GM23338 (cell line): Measurements from ENCODE around the gene OR5C1. TPM values are rescaled to one million over a fixed set of nuclear protein-coding genes. Genes with fewer than 3 reads are reported as not detected.

Experiments
- ATAC-seq: fragments of 200-7000 bp; cut with Tn5 transposase; 3 replicates; pipeline ENCODE4 v1.9.1; 2020
- DNase-seq: peaks from one replicate; pipeline ENCODE4 v3.0.0-alpha.2; 2015; ENCODE audit warnings: low spot score
- H2AFZ ChIP-seq: fragments of 200-600 bp; sonication (generic); 2 replicates; pipeline ENCODE4 v1.8.0; 2016; ENCODE audit warnings: antibody characterized with exemption, mild to moderate bottlenecking, moderate library complexity
- H3F3A ChIP-seq: fragments of 200-600 bp; sonication (generic); replicated peaks from 2 replicates; pipeline ENCODE4 v1.8.0; 2017; ENCODE audit warnings: antibody characterized with exemption, mixed run types, low read depth
- H3K27ac ChIP-seq: fragments of 200-600 bp; sonication (generic); 2 replicates; pipeline ENCODE4 v1.6.1; 2016; ENCODE audit warnings: low read depth
- H3K27me3 ChIP-seq: fragments of 200-600 bp; sonication (generic); 2 replicates; pipeline ENCODE4 v1.8.0; 2016; ENCODE audit warnings: mild to moderate bottlenecking, mixed run types, moderate library complexity; ENCODE audit not compliant: insufficient read depth
- H3K36me3 ChIP-seq: fragments of 200-600 bp; sonication (generic); 2 replicates; pipeline ENCODE4 v1.8.0; 2016; ENCODE audit warnings: mild to moderate bottlenecking; ENCODE audit not compliant: insufficient read depth
- H3K4me1 ChIP-seq: fragments of 200-600 bp; sonication (generic); 2 replicates; pipeline ENCODE4 v1.8.0; 2016; ENCODE audit warnings: mild to moderate bottlenecking, moderate library complexity; ENCODE audit not compliant: insufficient read depth
- H3K4me2 ChIP-seq: fragments of 200-600 bp; sonication (generic); 2 replicates; pipeline ENCODE4 v1.7.1; 2017; ENCODE audit warnings: mixed run types
- H3K4me3 ChIP-seq: fragments of 200-600 bp; sonication (generic); 2 replicates; pipeline ENCODE4 v1.6.1; 2016; ENCODE audit warnings: mixed run types
- H3K79me2 ChIP-seq: fragments of 200-600 bp; sonication (generic); replicated peaks from 2 replicates; pipeline ENCODE4 v1.8.0; 2017; ENCODE audit warnings: mild to moderate bottlenecking; ENCODE audit not compliant: insufficient read depth
- H3K9me2 ChIP-seq: fragments of 200-600 bp; sonication (generic); 2 replicates; pipeline ENCODE4 v1.8.0; 2017; ENCODE audit not compliant: insufficient read depth
- H4K20me1 ChIP-seq: fragments of 200-600 bp; sonication (generic); replicated peaks from 2 replicates; pipeline ENCODE4 v1.8.0; 2017; ENCODE audit warnings: mild to moderate bottlenecking; ENCODE audit not compliant: insufficient read depth
- H3K27ac Mint-ChIP-seq: 2 replicates; pipeline ENCODE4 v1.8.0; 2020; ENCODE audit warnings: inconsistent platforms, mild to moderate bottlenecking, moderate library complexity, mixed read lengths
- H3K27me3 Mint-ChIP-seq: 3 replicates; pipeline ENCODE4 v1.8.0; 2022; ENCODE audit warnings: low read depth, mild to moderate bottlenecking, moderate library complexity, mixed read lengths, inconsistent platforms; ENCODE audit not compliant: insufficient read depth, poor library complexity
- H3K36me3 Mint-ChIP-seq: 3 replicates; pipeline ENCODE4 v1.8.0; 2021; ENCODE audit warnings: low read depth, mild to moderate bottlenecking, inconsistent platforms, moderate library complexity, mixed read lengths
- H3K4me1 Mint-ChIP-seq: 3 replicates; pipeline ENCODE4 v1.8.0; 2020; ENCODE audit warnings: mild to moderate bottlenecking, inconsistent platforms, mixed read lengths
- H3K4me3 Mint-ChIP-seq: 3 replicates; pipeline ENCODE4 v1.8.0; 2021; ENCODE audit warnings: moderate library complexity, mild to moderate bottlenecking, inconsistent platforms, mixed read lengths
- H3K9me3 Mint-ChIP-seq: 3 replicates; pipeline ENCODE4 v1.8.0; 2020; ENCODE audit warnings: moderate library complexity, mild to moderate bottlenecking, inconsistent platforms, mixed read lengths
- CREB1 ChIP-seq: fragments of 250-450 bp; sonication (Bioruptor Pico); IDR thresholded peaks from 2 replicates; pipeline ENCODE4 v1.5.0; 2020; ENCODE audit warnings: low read depth, mild to moderate bottlenecking, moderate library complexity
- CTCF ChIP-seq, 2 experiments: fragments of 200-600 bp in 1 of 2; sonication (generic) in 1 of 2; conservative IDR thresholded peaks; 2 replicates each; pipeline versions ENCODE4 v1.5.1 to v1.6.1; 2016 to 2017; ENCODE audit warnings: antibody characterized with exemption in 2 of 2, low read depth in 2 of 2, mild to moderate bottlenecking in 2 of 2, moderate library complexity in 1 of 2
- ETS1 ChIP-seq: IDR thresholded peaks from 2 replicates; pipeline ENCODE4 v1.6.1; 2016; ENCODE audit warnings: antibody characterized with exemption
- EZH2 ChIP-seq: fragments of 200-600 bp; sonication (generic); IDR thresholded peaks from one replicate; pipeline ENCODE4 v1.8.0; 2017; ENCODE audit warnings: antibody characterized with exemption, mild to moderate bottlenecking, low read depth; ENCODE audit not compliant: unreplicated experiment
- EZH2phosphoT487 ChIP-seq: fragments of 200-600 bp; sonication (generic); IDR thresholded peaks from one replicate; pipeline ENCODE4 v1.8.1; 2018; ENCODE audit warnings: antibody characterized with exemption; ENCODE audit not compliant: unreplicated experiment
- POLR2AphosphoS5 ChIP-seq: IDR thresholded peaks from 2 replicates; pipeline ENCODE4 v1.6.1; 2016; ENCODE audit warnings: antibody characterized with exemption, low read depth
- REST ChIP-seq: IDR thresholded peaks from one replicate; pipeline ENCODE4 v1.6.1; 2018; ENCODE audit warnings: antibody characterized with exemption; ENCODE audit not compliant: unreplicated experiment
- polyA plus RNA-seq: library from polyadenylated mRNA; unstranded; fragments of >200 nt; fragmentation: Nextera tagmentation; extraction: Ambion mirVana; gene quantifications from 2 replicates; pipeline ENCODE4 v1.2.1, GENCODE V29; 2016
- total RNA-seq: library from RNA; depleted of rRNA; stranded (reverse); fragments of >200 nt; shearing (Covaris generic); gene quantifications from 2 replicates; pipeline ENCODE4 v1.2.3, GENCODE V29; 2014

OR5C1 gene
- total and polyA plus RNA-seq, 2 experiments from 2014 or later: not detected

GRCh38 chr9:122800066-122801060, 11.6 kb downstream of the OR5C1 start, which contains the start of gene OR1K1 (continued):
- TF ChIP-seq CTCF (conservative IDR thresholded peaks at IDR 0.05; ENCODE audit: low read depth in 2 of 2) (no peak), ETS1 (no peak), POLR2AphosphoS5 (no peak), CREB1 (no peak), REST (no peak)

GRCh38 chr9:122806661-122807060, 17.9 kb downstream of the OR5C1 start:
- no peak overlapping the region for H3K4me3 Mint-ChIP-seq
- no peak for DNase-seq
- TF ChIP-seq CTCF (conservative IDR thresholded peaks at IDR 0.05; ENCODE audit: low read depth in 2 of 2): no peak
- TF ChIP-seq EZH2phosphoT487: no peak
- TF ChIP-seq EZH2: no peak
- no peak for TF ChIP-seq POLR2AphosphoS5
- TF ChIP-seq CREB1: no peak

More at GRCh38 chr9:122806661-122807060, 17.9 kb downstream of the OR5C1 start:
- H3K9me3 Mint-ChIP-seq: peaks cover 48% of the 10 kb centered on the region
- Histone ChIP-seq H3K4me1 (peaks cover 14% of the 10 kb centered on the region), H3K79me2 (no peaks in the 10 kb centered on the region), H3K9me2 (no peaks in the 10 kb centered on the region), H3F3A (no peaks in the 10 kb centered on the region), H3K36me3 (no peaks in the 10 kb centered on the region), H3K4me3 (no peak overlapping the region), H2AFZ (no peak overlapping the region), H4K20me1 (no peaks in the 10 kb centered on the region), H3K27ac (no peak overlapping the region), H3K27me3 (no peaks in the 10 kb centered on the region), H3K4me2 (no peak overlapping the region)
- peaks cover 8% of the 10 kb centered on the region; the same call in 2 of the 3 replicates for H3K36me3 Mint-ChIP-seq
- H3K27ac Mint-ChIP-seq: no peak overlapping the region
- no peaks in the 10 kb centered on the region; the same call in 2 of the 3 replicates for H3K4me1 Mint-ChIP-seq
- ATAC-seq: no peak
- peaks cover 3% of the 10 kb centered on the region for H3K27me3 Mint-ChIP-seq
